GM19467 (cell line): ENCODE measurements around the gene NFIB.

Experiments used
- ATAC-seq: cut with Tn5 transposase; IDR thresholded peaks from one replicate; pipeline ENCODE4 v1.9.1; 2021; ENCODE audit warnings: mild to moderate bottlenecking, moderate library complexity; ENCODE audit not compliant: unreplicated experiment

The NFIB gene

DNA sequence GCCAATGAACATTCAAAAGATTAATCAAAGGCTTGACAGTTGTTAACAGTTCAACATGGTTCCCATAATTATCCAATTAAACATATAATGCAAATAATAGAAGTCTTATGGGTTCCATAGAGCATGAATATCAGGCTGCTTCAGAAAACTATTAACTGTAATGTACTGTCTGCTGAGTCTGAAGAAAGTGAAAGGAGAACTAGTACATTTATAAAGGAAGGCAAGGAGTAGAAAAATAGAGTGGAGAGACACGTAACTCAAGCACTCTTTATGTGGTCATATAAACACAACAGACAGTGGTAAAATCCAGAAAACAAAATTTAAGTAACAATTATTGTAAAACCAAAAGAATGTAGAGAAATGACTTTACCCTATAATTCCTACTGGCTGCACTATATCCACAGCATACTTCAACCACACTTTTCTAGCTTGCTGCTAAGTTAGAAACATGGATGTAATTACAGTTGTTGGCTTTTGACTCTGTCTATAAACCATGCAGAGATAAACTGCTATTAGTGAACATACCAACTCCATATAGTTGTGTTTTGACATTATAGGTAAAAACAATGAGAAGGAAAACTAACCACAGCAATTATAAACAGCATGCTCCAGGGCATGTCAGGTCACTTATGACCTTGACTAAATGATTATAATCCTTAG, 32.7 kb downstream of the NFIB start:
- no peak for ATAC-seq

DNA sequence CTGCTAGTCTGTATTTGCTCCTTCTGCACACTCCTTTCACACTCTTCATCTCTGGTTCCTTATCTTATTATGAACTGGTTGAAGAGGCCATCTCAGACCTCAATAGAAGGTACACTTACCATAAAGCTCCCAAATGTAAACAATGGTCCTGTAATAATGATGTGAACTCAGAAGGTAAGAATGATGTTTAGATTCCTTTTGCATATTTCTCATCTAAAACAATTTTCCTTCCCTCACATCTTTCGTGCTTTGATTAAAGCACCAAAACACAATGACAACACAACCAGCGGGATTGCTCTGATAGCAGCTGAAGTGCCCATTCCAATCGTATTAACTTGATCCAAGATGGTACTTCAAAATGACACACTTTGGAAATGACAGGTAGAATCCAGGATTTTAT, 34.3 kb downstream of the NFIB start:
- no peak for ATAC-seq

DNA sequence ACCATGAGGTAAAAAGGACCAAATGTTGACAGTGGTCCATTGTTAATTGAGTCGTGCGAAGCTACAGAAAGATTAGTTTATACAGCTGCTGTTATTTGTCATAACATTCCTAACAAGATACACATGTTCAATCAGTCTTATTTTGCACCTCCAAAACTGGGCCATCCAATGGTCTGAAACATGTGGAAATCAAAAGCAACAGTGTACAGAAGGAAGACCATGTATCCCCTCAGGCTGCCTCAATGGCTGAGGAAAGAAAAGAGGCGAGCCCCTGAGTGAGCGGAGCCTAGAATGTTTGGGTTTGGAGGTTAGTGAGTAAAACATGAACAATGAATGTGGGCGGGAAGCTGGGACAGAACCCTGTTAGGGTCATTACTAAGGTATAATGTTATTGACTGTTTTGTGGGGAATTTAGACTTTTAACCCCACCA, 35.6 kb downstream of the NFIB start:
- ATAC-seq: no peak

DNA sequence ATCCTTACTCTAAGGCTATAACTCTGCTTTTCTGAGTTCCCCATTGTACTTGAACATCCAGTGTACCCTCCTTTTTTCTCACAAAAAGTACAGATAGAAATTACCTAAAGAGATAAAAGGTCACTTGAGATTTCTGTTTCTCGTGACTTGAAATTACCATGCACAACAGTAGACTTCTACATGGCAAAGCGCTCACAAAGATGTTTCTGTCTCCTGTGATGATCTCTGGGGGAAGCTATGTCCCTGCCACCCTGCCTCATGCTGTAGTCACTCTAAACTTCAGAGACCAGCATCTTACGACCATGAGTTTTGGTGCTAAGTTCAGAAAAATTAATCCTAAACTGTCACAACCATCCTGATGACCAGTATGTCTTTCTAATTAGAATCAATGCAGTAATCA, 36.2 kb downstream of the NFIB start:
- ATAC-seq: no peak

DNA sequence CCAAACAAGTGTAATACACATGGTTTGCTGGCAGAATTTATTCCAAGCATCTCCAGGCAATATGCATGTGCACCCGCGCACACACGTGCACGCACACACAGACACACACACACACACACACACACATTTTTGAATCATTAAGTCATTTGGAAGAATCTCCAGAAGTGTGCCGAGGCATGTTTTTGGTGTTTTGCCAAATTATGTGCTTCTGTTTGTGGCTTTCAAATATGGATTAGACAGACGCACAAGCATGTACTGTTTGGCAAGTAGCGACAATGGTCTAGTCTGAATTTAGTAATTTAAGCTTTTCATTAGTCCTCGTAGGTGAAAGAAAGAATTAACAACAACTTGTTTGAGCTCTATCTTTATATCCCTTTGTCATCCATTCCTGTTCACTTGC, 36.7 kb downstream of the NFIB start:
- ATAC-seq: no peak

DNA sequence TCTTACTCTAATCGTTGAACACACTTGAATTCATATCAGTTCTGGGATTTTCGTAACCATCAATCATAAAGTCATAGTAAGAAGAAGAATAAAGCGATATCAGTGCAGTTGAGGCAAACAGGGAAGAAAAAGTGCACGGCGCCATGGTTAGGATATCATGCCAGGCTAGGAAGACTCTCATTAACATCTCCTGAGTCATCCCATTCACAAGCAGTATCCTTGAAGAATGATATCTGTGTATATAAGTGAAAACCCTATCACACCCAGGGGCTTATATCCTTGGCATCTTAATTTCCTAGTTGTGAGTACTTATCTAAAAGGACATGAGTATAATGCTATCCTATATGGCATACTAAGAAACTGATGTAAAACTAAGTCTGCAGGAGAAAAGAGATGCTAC, 38.6 kb downstream of the NFIB start:
- ATAC-seq: no peak

DNA sequence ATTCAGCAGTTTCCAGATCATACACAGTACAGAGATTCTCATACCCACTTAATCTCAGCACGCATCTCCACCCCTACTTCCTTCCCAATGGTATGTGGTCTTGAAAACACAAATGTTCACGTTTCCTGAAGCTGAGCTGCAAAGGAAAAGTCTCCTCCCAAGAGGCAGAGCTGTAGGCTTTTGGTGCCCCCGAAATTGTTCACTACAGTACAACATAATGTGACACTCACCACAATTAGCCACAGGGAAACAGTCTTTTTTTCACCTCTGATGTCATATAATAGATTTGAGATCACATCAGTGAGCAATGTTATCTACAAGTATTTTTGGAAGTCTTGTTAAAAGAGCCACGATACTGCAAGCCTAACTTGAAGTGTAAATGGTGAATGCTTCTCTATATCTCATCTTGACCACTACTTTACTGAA, 40.2 kb downstream of the NFIB start:
- no peak for ATAC-seq

DNA sequence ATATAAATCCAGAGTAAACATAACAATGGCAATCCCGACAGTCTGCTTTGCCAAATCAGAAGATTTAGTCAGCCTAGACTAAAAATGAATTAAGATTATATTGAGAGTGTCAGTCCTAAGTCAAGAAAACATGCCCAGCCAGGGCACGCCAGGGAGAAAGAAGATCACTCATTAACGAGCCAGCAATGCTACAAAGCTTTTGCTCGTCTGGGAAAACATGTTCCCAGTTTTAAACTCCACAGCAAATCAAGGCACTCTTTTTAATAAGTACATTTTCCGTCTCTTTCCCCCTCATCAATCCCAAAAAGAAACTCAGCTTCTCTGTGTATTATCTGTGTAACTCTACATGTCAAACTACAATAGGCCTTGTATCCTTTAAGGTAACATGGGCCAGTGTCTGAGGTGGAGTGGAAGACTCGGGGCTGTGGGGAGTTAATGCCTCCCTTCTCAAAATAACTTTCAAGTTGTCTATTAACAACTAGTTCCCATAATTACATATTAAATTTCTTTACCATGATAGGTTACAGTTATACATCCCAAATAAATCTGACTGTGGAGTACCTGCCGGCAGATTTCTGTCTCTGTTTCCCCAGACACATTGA, 40.9 kb downstream of the NFIB start:
- ATAC-seq: no peak

DNA sequence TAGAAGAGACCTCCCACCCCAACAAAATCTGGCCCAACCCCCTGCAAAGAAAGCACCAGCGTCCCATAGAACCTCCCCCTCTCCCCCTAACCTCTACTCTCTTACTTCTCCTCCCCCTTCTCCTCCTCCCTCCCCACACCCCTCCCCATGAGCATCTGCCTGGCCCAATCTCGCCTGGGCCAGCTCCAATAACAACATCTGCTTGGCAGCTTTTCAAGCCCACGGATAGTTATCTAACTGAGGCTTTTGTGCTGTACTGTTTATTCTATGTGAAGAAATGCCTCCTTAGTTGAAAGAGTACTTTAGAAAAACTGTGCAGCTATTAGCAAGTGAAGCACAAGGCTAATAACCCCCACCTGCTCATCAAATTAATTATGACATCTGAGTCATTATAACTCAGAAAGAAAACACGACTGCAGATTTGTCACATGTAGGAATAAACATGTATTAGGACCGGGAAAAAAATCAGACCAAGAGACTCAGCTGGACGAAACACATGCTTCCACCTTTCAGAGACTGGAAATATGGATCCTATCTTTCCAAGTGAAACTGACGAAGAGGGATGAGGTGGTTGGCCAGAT, 42.8 kb downstream of the NFIB start:
- ATAC-seq: no peak

DNA sequence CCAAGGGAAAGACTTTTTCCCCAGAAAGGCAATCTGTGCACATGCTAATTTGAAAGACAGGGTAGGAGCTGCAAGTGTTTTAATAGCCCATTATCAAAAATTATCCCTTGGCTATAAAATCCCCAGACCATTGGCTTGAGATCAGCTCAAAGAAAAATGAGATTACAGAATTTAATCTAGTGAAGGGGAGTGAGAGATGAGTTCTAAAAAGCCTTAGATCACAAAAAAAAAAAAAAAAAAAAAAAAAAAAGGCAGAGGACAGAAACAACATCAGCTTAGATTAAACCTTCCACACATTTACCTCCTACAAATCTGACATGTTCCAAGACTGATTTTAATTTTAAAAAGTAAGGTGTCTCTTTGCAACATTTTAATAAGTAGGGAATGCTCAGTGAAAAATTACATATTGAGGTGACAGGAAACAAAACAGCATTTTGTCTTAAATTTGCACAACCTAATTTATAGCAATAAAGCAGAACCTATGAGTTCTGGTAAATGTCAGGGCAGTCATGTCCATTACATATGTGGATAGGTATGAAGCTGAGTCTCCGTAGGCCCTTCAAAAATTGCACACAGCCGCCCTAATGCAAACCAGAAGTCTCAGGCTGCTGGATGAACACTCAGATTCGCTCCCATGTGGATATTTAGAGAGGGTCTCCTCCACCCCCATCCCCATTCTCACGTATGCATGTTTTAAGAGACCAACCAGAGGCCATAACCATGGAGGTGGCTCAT, 43.4 kb downstream of the NFIB start:
- no peak for ATAC-seq

DNA sequence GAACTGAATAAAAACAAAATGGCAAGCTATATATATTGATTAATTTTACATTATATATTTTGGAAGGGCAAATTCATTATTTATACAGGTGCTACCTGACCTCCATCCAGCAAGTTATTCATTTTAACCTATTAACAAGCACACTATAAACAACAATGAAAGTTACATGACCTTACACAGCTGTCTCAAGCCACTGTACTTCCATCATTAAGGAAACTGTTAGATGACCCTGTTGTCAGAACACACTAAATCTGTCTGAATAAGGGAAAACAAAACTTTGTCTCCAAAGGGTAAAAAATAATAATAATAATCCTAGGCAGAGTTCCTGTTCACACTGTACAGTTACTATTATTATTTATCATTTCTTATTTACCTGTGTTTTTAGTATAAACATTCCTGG, 44.0 kb downstream of the NFIB start:
- no peak for ATAC-seq

DNA sequence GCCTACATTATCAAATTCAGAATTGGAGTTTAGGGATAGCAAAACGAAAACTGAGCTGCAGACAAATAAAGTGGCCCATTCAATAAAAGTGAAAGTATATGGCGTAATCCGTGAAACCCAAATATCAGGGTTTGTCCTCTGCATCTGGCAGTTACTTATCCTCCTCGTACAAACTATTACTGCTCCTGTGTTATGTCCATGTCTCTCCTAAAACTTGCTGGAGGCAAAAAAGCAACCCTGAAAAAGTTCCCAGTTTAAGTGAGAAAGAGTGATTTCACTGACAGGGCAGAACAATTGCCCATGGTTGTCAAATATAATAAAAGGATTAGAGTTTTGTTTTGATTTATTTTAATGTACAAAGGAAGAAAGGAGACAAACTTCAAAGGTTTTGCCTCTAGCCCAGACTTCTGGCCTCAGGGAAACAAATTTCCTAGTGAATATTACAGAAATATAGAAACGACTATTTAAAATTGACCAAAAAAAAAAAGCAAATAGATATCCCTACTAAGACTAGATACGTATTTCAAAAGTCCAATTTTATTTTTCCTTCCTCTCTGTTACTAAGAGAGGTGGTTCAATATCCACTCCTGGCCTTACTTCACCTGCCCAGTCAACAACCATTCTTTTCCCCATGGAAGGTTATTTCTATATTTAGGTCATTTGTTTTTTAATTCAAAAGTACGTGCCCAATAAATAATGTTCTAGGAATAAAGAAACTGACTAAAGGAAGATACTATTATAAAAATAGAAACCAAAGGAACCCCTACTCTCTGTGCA, 50.0 kb downstream of the NFIB start:
- ATAC-seq: no peak

DNA sequence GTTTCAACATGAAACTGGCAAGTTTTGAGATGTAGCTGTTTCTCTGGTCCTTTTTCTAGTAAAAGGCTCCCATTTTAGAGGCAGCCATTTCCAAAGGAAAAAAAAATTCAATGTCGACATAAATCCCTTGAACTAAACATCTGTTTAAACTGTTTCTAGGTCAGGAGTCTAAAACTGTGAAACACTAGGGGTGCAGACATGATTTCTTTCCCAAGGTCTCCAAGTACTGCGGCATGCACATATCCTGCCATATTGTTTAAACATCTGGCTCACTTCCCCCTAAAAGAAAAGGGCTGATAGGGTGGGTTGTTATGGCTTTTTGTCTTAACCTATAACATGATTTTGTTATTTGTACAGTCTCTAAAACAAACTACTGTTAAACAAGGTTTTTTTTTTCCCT, 51.1 kb downstream of the NFIB start:
- no peak for ATAC-seq

DNA sequence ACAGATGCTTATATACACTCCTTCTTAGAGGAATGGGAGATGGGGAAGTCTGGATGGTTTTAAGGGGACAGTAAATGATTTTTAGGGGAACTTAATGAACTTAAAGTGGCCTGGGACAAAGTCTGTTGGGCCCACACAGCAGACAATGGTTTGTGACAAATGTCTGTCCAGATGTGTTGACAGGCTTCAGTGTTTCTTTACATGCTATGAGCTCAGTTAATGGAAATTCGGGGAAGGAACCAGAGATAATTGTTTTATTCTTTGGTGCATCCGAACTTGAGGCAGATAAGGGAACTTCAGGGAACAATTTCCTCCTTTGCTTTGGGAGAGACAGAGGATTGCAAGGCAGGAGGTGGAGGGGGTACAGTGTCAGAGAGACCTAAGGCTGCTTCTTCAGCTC, 52.3 kb downstream of the NFIB start:
- no peak for ATAC-seq

DNA sequence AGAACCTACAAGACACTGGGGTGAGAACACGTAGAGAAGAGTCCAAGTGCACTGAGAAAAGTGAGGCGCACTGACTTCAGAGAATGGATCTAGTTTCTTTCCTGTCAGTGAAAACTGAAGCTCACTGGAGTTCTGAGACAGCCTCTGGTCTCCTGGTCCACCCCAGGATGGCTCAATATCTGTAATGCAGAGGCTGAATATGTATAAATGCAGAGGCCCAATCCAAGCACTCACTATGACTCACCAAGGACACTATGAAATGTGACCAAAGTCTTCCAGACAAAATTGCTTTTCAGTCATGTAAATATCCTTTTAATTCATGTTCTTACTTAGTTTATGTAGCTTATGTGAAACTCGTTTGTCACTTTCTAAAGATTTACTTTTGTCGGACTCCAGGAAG, 53.8 kb downstream of the NFIB start:
- no peak for ATAC-seq

DNA sequence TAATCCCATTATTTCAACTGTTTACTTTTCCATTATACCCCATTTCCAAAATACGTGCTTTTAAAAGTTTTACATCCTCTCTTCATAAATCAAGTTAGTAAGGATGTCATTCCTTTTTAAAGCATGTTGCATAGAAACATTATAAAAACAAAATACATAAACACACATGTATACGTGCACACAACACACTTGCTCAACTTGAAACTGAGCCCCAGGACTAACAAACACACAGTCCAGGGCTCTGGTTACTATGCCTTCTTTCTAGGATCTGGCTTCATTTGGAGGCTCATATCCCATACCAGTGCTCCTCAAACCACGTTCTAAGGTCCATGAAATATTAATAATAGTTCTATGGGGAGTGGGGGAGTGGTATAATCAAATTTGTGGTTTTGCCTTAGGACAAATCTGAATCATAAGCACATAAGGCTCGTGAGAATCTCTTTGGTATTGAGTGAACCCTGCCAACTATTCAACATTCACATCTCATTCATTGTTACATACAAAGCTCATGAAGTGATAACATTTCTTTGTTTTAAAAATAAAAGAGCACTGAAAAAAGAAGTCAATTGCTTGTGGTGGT, 55.2 kb downstream of the NFIB start:
- no peak for ATAC-seq

DNA sequence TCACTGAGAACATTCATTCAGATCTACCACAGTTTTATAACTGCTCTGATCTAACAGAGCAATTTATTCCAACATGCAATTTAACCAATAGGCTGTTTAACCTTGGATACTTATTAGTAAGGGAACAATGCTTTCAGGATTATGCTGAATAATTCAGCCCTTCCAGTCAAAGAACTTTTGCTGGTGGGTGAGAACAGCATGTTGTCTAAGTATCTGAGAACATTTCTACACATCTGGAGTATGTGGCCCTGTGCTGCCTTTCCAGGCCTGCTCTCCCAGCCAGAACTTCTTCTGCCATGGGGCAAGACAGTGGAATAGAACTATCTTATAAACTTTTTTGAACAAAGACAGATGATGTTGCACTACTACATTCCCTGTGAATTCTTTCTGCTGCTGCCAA, 55.8 kb downstream of the NFIB start:
- ATAC-seq: no peak

DNA sequence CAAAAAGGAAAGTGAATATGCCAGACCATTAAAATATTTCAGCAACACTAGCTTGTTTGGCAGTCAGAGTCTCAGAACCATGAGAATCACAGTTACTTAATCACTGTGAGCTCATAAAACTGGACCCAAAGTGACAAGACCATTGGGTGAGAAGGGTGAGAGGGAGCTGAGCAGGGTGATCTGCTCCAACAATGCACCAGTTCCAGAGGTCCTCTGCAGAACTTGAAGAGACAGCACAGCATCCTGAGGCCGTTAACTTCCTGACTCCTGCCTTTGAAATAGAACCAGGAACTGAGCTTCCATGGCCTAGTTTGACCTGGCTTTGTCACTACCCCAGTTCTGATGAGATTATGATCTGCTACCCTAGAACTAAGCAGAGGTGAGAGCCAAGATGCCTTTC, 57.4 kb downstream of the NFIB start:
- no peak for ATAC-seq

DNA sequence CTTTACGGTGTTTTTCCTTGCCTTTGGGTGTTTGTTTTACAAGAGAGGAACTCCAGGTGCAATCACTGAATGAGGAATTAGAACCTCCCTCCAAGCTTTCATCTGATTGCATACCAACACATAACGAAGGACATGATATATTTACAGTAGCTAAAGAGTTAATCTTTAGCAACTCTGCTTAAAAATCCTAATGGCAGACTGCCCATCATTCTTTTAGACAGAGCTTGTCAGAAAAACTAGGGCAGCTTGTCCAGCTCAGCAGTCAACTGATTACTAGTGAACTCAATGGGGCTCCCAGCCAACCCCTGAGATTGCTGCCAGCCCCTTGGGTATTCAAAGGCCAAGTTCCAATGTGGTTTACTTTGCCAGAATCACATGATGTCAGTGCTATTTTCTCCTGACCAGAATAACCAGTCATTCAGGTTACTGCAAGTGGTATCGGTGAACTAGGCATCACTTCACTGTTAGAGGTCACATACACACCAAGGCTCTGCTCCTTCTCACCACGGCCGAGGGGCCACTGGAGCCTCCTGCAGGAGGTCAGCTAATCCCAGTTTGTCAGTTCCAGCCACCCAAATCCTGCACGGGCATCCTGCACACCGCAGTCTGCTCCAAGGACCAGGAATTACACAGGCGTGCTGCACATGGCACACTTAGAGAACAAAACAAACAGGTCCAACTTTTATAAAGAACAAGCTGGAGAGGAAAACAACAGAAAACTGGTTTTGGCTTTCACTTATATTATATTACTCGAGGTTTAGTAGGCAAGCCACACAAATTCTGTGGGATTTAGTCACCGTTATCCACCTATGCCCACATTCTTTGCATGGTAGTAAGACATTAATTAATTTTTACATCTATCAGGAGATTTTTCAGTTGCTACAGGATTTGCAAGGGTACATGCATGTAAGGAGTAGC, 62.5 kb downstream of the NFIB start:
- ATAC-seq: no peak

DNA sequence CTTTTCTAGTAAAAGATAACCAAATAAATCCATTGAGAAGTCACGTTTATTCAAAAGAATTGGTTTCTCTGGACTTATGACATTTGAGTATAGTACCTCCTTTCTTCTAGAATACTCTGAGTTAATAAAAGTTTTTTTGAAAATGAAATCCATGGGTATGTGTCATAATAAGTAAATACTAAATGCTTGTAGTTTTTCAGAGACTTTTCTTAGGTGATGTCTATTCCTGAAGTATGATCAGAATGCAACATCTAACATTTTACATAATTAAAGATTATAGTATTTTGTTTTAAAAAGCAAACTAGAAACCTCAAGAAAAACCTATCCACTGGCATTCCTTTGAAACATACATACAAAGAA, 63.2 kb downstream of the NFIB start:
- no peak for ATAC-seq
